Endometrial microvascular endothelial cells (primary cell): ENCODE measurements around the gene KCNJ10. TPM values are rescaled to one million over a fixed set of nuclear protein-coding genes. Genes with fewer than 3 reads are reported as not detected.

Source experiments
- in situ Hi-C: cut with HindIII; loops from 2 replicates; pipeline ENCODE4 v1.10.0; 2017; ENCODE audit warnings: low sequenced_read_pairs, low pct_unique_long_range_greater_than_20kb; ENCODE audit errors: inconsistent ontology term
- total RNA-seq: library from RNA; depleted of rRNA; stranded (reverse); fragments of >200 nt; gene quantifications from one replicate; pipeline ENCODE4 v1.2.3, GENCODE V29; 2015; ENCODE audit errors: inconsistent ontology term

Gene KCNJ10
- total RNA-seq, 1 donor from 2014 or later = not detected

- in situ Hi-C loops = no loop called here
Observed at GRCh38 chr1:160089883-160090282, 19.9 kb upstream of the KCNJ10 start.

- in situ Hi-C loops = no loop called here
Observed at GRCh38 chr1:160087118-160087662, 17.2 kb upstream of the KCNJ10 start.

DNA sequence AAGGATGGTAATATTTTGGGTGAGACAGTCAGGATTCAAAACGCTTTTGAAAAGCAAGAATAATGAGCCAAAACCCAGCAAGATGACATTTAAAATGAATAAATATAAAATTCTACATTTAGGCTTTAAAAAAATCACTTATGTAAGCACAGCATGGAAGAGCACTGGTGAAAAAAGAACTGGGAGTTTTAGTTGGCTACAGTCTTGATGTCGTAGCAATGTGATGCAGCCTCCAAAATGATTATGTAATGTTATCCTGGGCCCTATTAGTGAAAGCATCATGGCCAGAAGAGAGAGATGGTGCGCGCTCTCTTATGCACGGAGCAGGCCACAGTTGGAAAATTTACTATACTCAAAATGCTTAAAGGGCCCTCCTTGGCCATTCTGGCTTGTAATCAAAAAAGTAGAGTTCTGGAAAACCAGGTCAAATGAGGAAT is 16.5 kb upstream of the KCNJ10 start:
- in situ Hi-C loops = no loop called here

GRCh38 chr1:160085686-160086455 is 15.9 kb upstream of the KCNJ10 start:
- in situ Hi-C loops = no loop called here

- in situ Hi-C loops = no loop called here
Observed at GRCh38 chr1:160084771-160085321, 14.9 kb upstream of the KCNJ10 start.

DNA sequence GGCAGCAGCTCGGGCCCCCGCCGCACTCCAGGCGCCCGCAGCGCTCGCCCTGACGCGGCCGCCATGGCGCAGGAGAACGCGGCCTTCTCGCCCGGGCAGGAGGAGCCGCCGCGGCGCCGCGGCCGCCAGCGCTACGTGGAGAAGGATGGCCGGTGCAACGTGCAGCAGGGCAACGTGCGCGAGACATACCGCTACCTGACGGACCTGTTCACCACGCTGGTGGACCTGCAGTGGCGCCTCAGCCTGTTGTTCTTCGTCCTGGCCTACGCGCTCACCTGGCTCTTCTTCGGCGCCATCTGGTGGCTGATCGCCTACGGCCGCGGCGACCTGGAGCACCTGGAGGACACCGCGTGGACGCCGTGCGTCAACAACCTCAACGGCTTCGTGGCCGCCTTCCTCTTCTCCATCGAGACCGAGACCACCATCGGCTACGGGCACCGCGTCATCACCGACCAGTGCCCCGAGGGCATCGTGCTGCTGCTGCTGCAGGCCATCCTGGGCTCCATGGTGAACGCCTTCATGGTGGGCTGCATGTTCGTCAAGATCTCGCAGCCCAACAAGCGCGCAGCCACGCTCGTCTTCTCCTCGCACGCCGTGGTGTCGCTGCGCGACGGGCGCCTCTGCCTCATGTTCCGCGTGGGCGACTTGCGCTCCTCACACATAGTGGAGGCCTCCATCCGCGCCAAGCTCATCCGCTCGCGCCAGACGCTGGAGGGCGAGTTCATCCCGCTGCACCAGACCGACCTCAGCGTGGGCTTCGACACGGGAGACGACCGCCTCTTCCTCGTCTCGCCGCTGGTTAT is 14.2 kb upstream of the KCNJ10 start:
- in situ Hi-C loops = no loop called here

DNA sequence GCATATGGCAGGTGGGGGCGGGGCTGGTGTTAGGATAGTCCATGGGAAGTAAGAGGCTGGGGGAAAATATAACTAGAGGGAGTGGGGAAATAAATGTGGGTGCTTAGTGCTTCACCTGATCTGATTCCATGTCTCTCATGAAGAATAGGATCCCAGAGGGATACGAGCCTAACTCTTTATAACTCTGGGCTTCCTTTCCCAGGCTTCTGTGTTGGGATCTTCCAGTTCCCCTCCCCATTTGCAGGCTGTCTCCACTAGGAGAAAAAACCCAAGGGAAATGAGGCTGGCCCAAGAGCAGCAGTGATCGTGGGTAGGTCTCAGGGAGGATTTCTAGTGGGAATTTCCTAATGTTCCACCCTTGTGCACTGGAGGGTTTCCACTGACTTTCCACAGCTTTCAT is 13.0 kb upstream of the KCNJ10 start:
- in situ Hi-C loops = no loop called here

- in situ Hi-C loops = no loop called here
Observed at GRCh38 chr1:160082487-160082886, 12.5 kb upstream of the KCNJ10 start.

DNA sequence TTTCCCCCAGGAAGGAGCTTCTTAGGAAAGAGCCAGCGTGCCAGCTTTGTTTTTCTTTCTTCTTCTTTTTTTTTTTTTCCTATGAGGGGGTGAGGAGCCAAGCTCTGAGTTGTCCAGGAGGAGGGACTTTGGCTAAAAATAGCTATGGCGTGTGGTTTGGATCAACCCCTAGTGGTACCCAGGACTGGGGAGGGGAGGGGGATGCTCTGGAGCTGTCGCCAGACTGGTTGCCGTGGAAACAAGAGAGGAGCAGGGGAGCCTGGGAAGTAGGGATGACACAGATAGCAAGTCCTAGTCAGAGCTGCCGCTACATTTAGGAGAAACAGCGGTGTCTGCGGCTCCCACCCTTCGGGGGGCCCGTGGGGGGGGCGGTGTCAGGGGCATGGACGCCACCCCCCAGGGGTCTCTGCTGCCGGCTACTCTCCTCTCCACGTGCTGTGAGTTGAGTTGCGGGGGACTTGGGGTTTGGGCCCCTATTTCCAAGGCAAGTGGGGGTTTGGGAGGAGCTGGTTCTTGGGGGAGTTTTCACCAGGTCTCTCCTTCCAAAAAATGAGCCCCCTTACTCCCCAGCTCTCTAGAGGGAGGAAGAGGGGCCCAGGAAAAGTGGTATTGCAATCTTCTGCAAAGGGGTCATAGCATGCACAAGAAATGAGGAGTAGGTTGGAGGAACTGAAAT is 11.4 kb upstream of the KCNJ10 start, which contains the start of gene KCNJ9:
TSS of gene KCNJ9 (plus strand) at position 278 of the 676 bp plus-strand sequence. CDS start 2,493 bp downstream, outside the sequence.
- in situ Hi-C loops = no loop called here

DNA sequence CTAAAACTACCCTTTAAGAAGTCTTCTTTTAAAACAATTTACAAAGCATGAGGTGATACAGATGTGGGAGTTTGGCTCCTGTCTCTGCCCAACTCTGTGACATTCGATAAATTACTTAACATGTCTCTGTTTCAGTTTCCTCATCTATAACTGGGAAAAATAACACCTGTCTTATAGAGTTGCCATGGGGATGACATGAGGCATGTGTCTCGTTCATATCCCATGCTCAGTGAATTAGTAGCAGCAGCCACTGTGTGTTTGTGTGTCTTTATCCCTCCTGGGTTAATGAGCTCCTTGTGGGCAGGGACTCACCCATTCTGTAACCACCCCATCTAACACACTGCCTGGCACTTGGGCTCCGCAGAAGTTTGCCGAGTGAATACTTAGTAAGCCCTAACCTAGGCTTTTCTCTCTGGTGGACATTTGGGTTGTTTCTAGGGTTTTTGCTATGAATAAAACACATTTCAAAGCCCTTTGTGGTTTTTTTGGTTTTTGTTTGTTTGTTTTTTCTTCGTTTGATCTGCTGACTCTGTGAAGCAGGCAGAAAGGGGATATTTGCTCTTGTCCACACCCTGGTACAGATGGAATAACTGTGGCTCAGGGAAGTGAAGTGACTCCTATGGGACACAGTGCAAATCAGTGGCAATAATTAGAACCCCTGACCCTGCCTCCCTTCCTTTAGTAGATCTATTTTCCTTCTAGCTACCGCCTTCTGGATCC is 10.6 kb upstream of the KCNJ10 start:
- in situ Hi-C loops = no loop called here

GRCh38 chr1:160079448-160079847 is 9.5 kb upstream of the KCNJ10 start:
- in situ Hi-C loops = no loop called here

DNA sequence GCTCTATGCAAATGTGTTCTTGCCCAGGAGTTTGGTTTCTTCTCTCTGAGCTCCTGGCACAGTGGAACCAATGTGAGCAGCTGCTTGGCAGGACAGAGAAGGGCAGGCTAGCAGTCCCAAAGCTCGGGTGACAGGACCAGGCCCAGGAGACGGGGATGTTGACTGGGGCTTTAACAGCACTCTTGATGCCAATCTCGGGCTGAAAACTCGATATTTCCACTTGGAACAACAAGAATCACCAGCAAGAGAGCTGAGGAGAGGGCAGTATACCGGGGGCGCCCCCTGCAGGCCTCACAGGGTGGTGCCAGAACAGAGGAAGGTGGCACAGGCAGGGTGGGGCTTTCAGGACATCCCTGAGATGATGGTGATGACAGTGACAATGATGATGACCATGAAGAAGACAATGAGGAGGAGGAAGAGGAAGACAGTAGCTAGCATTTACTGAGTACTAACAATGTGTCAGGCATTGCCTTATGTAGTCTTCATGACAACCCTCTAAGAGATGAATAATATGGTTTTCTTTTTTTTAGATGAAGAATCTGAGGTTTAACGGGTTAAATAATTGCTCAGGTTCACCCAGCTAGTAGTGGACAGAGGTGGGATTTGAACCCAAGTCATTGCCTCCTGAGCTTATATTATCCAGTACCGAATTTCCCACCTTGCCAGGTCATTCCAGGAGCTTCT is 8.7 kb upstream of the KCNJ10 start:
- in situ Hi-C loops = no loop called here

GRCh38 chr1:160077486-160077885 is 7.5 kb upstream of the KCNJ10 start:
- in situ Hi-C loops = no loop called here

DNA sequence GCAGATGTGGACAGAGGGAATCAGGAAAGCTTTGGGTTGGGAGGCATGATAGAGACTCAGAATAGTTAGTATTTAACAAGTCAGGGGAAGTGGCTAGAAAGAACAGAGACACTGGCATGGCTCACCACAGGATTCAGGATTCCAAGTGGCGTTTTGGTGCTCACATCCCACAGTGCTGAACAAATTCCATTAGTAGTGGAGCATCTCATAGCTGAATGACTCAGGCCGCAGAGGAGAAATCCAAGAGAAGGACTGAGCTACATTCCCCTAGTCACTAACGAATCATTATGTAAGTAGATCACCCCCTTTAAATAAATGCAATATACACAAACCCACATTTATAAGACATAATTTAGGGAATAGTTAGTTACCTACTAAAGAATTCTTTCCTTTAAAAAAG is 6.3 kb upstream of the KCNJ10 start:
- in situ Hi-C loops = no loop called here

- in situ Hi-C loops = no loop called here
Observed at GRCh38 chr1:160075836-160076235, 5.9 kb upstream of the KCNJ10 start.

DNA sequence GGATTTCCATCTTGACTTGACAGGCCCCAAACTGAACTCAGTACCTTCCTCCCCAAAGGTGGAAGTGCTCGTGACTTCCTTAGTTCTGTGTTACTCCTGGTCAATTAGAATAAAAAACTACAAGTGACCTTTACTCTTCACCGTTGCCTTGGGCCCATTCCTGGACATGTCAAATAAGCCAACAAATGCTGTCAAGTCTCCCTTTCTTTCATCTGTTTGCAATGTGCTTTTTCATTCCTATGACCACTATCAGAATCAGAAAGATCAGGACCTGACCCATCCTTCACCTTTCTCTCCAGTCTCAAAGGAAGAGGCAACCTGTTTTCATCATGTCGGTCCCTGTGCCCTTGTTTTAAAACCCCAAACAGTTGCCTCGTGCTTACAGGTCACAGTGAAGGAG is 4.9 kb upstream of the KCNJ10 start:
- in situ Hi-C loops = no loop called here

GRCh38 chr1:160071289-160071688 is 1.3 kb upstream of the KCNJ10 start:
- in situ Hi-C loops = no loop called here
